ENCODE results near the gene KIF17.

KIF17 gene

DNA sequence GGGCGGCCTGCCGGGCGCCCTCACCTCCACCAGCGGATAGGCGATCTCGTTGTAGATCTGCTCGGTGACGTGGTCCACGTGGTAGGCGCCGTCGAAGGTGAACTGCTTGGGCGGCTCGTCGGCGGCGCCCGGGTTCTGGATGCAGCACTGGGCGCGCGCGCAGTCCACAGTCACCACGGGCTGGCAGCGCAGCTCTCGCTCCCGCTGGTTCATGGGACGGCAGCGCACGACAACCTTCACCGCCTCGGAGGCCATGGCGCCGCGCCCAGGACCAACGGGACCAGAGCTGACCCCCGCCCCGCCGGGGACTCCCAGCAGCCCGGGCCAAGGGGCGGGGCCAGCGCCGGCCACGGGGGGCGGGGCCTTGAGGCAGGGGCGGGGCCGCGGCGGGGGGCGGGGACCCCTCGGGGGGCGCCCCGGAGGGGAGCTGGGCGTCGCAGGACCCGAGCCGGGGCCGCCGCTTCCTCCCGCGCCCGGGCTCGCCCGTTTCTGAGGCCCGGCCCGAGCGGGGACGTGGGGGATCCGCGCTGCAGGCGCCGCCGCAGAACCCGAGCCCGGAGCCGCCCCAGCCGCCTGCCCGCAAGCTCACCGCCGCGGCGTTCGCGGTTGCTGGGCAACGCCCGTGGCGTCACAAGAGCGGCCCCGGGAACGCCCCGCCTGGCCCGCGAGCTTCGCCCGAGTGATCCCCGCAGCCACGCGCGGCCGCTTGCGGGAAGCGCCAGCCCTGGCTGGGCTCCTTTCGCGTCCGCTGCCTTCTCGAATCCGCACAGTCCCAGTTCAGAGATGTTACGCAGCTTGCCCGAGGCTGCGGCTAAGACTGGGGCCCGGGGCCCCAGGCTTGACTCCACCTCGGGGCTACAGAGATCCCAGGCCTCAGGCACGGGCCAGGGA lies at the start of gene KIF17:
Gene KIF17 (minus strand): TSS at position 556 of the 891 bp plus-strand sequence. CDS start 301 bp downstream, at position 255.
- DNase-seq (ENCODE audit: low read depth), result no peak

- DNase-seq (ENCODE audit: low read depth), result no peak
Observed at GRCh38 chr1:20767271-20767670, 49.5 kb upstream of the KIF17 start.

- no peak for DNase-seq (ENCODE audit: low read depth)
Observed at GRCh38 chr1:20763417-20763816, 45.6 kb upstream of the KIF17 start.

DNA sequence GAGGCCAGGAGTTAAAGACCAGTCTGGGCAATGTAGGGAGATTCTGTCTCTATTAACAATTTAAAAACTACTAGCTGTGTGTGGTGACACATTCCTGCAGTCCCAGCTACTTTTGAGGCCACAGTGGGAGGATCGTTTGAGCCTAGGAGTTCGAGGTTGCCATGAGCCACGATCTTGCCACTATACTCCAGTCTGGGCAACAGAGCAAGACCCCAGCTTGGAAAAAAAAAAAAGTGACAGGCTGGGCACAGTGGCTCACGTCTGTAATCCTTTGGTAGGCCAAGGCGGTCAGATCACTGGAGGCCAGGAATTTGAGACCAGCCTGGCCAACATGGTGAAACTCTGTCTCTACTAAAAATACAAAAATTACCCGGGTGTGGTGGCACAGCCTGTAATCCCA lies 42.5 kb upstream of the KIF17 start:
- DNase-seq (ENCODE audit: low read depth), result no peak

DNA sequence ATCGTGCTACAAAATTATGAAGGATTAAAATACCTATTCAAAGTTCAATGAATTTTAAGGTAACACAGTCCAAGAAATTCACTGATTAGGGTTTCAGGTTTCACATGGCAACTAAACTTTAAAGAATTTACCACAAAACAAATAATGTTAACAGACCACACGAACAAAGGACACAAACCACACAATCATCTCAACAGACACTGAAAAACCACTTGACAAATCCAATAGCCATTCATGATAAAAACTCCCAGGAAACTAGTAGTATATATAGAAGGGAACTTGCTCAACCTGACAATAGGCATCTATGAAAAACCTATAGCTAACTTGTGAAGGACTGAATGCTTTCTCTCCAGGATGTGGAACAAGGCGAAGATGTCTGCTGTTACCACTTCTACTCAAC lies 35.8 kb upstream of the KIF17 start:
- DNase-seq (ENCODE audit: low read depth), result no peak

DNA sequence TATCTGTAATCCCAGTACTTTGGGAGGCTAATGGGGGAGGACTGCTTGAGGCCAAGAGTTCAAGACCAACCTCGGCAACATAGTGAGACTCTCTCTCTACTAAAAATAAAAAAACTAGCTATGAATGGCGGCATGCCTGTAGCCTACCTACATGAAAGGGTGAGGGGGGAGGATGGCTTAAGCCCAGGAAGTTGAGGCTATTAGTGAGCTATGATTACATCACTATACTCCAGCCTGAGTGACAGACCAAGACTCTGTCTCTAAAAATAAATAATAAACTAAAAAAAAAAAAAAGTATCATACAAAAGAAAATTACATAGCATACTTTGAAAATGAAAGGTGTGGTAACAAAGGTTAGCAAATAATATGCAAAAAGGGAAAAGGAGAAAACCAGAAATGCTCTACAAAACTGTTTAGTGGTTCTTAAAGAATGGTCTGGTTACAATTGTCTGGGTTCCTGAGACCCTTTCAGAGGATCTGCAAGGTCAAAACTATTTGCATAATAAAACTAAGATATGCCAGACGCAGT lies 33.7 kb upstream of the KIF17 start:
- no peak for DNase-seq (ENCODE audit: low read depth)

DNA sequence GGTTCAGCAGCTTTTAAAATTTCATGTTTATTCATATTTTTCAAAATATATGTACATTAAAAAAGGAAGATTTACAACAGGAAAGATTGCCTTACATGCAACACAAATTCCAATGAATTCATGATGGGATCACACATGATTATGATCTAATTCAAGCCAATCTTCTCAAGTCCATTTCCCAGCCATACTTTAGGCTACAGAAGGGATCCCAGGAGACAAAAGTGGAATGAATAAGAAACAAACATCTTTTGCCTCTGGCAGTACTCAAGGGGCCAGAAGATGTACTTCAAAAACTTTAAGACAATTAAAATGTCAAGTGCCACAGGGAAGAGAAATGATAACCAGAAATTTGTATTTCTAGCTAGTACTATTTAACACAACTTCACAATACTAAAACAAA lies 24.9 kb upstream of the KIF17 start:
- DNase-seq (ENCODE audit: low read depth), result no peak

GRCh38 chr1:20740781-20741180 lies 23.0 kb upstream of the KIF17 start:
- no peak for DNase-seq (ENCODE audit: low read depth)

DNA sequence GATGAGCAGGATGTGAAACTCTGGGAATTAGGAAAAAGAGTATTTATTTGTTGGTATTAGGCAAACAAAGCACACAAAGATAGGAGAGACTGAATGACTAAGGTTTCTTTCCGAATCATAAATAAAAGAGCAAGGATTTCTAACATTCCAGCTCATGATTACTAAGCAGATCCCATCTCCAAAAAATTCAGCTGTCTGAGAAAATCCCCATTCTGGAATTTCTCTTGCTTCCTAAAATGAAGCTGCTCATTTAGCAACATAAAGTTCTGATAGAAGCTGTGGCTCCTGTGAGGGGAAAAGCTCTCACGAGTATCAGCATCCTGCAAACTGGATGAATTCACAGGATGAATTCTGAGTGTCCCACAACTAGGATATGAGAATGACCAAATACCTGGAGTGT lies 21.4 kb upstream of the KIF17 start:
- DNase-seq (ENCODE audit: low read depth), result no peak

DNA sequence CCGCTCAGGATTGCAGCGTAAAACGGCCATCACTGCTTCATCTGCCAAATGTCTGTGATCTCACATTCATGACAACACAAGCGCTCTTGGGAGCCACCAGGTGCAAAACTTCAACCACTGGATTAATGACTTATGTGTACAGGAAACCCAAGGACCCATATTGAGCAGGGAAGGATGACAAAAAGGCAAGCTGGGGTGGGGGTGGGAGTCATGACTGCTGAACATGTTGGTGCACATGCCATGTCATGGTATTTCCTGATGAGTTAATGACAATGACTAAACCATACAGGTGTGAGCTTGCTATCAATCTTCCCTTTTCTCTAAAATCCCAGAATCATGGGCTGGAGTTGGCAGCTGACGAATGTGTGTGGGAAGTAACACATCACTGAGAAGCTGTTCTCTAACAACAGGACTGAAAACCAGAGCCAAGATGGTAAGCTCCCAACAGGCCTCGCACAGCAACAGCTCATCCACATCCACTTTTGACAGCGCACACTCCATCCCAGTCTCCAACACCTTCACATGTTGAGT lies 17.8 kb upstream of the KIF17 start:
- DNase-seq (ENCODE audit: low read depth), result no peak

DNA sequence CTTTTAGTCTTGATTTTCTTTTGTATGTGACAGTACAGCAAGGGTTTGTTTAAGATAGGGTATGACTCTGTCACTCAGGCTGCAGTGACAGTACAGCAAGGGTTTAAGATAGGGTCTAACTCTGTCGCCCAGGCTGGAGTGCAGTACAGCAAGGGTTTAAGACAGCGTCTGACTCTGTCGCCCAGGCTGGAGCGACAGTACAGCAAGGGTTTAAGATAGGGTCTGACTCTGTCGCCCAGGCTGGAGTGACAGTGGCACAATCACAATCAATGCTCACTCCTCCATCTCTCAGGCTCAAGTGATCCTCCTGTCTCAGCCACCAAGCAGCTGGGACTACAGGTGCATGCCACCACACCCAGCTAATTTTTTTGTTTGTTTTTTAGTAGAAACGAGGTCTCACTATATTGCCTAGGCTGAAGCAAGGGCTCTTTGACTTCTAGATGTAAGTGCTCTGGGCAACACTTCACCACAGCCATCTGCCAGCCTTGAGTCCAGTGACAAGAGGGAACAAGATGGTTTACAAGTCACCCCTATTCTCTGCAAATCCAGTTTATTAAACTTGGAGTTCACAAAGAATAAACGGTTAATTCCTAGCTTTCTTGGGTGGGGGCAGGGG lies 15.7 kb upstream of the KIF17 start:
- DNase-seq (ENCODE audit: low read depth), result no peak

DNA sequence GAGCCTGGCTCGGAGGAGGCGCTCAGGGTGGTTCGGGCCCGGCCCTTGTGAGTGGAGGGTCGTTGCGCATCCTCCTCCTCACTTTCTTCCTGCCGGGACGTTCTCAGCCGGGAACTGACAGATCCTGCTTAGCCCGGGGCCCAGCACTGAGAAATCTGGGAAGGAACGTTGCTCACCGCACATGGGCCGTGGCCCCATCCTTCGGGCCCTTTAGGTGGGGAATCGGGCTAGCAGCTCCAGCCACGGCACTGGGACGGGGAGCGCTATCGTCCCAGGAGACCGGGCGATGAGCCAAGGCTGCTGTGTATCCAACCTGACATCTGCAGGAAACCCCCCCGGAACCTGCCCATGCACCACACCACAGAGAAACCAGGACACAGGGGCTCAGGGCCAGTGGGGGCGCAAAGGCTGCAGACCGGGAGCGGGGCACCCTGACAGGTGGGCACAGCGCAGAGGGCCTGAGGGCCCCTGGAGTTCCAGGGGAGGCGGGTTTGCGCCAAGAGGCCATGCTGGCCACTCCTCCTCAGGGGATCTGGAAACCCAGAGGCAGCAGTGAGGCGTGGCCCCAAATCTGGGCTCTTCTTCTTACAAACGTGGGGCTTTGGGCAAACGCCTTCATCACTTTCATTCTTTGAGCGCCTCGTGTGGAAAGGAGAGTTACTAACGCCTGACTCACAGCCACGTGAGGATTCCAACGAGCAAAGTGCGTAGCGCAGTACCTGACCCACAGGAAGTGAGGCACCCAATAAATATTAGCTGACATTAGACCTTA lies 15.0 kb upstream of the KIF17 start, which contains the start of gene SH2D5:
Gene SH2D5 (minus strand): TSS at position 116 of the 772 bp plus-strand sequence. CDS start 4,659 bp downstream, outside the sequence.
- DNase-seq (ENCODE audit: low read depth), result no peak

DNA sequence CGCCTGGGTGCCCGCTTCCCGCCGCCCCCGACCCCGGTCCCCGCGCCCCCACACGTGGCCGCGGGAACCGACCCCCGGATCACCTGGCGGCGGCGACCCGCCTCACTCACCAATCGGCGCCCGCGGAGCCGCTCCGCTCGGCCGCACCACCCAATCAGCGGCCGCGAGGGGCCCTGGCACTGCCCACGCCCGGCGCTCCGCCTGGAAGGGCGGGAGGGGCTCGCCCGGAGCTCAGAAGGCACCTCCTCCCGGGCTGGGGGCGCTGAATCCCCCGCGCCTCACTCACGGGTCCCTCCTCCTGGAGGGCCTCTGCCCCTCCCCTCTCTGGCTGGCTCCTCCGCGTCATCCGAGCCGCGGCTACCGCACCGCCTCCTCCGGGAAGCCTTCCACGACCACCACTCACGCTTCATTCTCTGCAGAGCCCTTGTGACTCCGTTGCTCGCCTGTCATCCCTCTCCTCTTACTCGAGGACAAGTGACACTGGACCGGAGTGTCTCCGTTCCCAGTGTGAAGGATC lies 14.3 kb upstream of the KIF17 start:
- DNase-seq (ENCODE audit: low read depth), result no peak

GRCh38 chr1:20731057-20731991 lies 13.5 kb upstream of the KIF17 start:
- no peak for DNase-seq (ENCODE audit: low read depth)

DNA sequence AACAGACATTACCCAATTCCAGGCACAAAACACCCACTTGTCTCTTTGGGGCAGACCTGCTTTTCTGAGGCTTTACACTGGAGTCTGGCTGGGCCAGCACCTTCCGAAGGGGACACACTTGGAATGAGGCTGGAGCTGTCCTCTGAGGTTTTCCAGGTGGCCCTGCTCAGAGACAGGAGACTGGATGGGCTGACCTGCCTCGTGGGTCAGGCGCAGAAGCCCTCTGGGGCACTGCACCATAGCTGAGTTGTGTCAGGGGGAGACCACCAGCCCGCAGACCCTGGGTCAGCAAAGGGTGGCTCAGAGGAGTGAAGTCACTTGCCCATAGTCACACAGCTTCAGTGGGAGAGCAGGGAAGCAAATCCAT lies 12.9 kb upstream of the KIF17 start:
- no peak for DNase-seq (ENCODE audit: low read depth)

- no peak for DNase-seq (ENCODE audit: low read depth)
Observed at GRCh38 chr1:20729990-20730689, 12.3 kb upstream of the KIF17 start.

DNA sequence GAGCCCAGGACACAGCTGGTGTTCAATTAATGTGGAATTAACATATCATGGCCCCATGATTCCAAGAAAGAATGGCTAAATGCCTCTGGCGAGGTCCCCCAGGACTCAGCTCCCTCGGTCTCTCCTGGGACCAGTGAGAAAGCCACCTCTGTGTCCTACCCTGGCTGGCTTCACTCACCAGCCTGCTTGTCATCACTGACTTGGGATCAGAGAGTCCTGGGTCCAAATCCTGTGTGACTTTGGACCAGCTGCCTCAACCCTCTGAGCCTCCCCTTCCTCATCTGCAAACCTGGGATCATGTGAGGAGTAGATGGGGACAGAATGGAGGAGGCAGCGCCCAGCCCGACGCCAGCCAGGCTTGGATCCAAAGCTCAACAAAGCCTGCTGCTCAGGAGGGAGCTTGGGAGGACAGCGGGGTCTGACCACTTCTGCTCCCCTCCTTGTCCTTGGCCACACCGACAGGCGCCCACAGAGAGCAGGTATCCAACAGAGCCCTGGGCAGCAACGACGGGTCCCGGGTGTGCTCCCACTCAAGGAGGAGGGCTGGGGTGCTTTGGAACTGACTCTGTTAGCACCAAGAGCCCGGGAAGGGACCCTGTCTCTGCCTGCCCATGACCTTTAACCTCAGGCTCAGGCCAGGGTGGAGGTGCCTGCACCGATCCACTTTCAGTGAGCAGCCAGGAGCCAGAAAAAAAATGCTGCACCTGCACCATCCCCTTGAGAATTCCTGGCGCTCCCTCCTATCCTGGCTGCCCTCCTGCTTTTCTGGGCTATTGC lies 11.5 kb upstream of the KIF17 start:
- no peak for DNase-seq (ENCODE audit: low read depth)

DNA sequence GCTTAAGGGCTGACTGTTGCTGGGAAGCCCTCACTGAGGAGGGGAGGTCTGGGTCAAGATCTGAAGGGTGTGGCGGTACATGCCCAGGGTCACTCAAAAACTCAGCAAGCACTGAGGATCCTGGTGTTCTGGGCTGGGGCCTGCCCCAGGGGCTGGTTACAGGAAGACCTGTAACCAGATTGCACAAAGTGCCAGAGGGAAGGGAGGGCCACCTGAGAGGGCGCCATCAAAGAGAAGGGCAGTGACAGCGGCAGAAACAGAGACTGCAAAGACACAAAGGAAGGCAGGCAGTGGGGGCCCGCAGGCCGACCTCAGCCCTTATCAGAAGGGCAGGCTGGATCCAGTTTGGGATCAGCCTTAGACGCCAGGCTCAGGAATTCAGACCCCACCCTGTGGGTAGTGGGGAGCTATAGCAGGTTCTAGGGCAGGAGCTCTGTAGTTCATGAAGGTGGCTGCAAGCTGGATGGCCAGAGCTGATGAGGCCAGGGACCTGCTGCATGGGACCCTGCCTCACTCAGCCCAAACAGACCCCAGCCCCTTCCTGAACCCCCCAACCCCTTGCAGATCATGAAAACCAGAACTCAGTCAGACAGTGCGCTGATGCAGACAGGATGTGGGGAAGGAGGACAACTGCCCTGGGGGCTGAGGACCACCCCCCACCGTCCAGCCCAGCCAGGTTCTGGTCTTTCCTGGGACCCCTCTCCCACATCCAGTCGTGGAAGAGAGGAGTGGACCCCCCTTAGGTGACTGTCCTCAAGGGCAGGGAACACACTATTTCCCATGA lies 10.8 kb upstream of the KIF17 start:
- DNase-seq (ENCODE audit: low read depth), result no peak
